Renal cortical epithelial cell (primary cell): Measurements from ENCODE around the gene FOXD4. TPM values are rescaled to one million over a fixed set of nuclear protein-coding genes. Genes with fewer than 3 reads are reported as not detected.
"Not testable (repeated sequence)": the region's sequence is repeated elsewhere in the genome, so short reads cannot be mapped to it uniquely, and the experiment has no call there.

Source experiments
- DNase-seq: peaks from one replicate; pipeline ENCODE4 v3.0.0-alpha.2; 2011; ENCODE audit warnings: low read depth
- total RNA-seq: library from RNA; depleted of rRNA; stranded (reverse); fragments of >200 nt; gene quantifications from 2 replicates; pipeline ENCODE4 v1.2.3, GENCODE V29; 2014

The FOXD4 gene
- 0.20 TPM in 1 of 2 replicates, not detected in the other for total RNA-seq

- not testable (repeated sequence) for DNase-seq
These were observed at the start of gene FOXD4 for GRCh38 chr9:117995-118467. FOXD4 (minus strand) TSS chr9:118417; CDS start chr9:118119, 298 bp downstream.

GRCh38 chr9:159871-160270 lies 41.7 kb upstream of the FOXD4 start:
- DNase-seq = peak; percentile 7

- not testable (repeated sequence) for DNase-seq
These were observed 33.0 kb upstream of the FOXD4 start for GRCh38 chr9:151173-151572.

- not testable (repeated sequence) for DNase-seq
These were observed 21.7 kb upstream of the FOXD4 start for GRCh38 chr9:139880-140279.

- not testable (repeated sequence) for DNase-seq
These were observed 848 bp downstream of the FOXD4 start for GRCh38 chr9:117144-117994.

GRCh38 chr9:116239-117077 lies 1.8 kb downstream of the FOXD4 start:
- not testable (repeated sequence) for DNase-seq

GRCh38 chr9:115118-115451 lies 3.1 kb downstream of the FOXD4 start:
- DNase-seq = not testable (repeated sequence)

GRCh38 chr9:114267-115117 lies 3.7 kb downstream of the FOXD4 start:
- DNase-seq = peak; percentile 2

GRCh38 chr9:113468-114266 lies 4.5 kb downstream of the FOXD4 start:
- DNase-seq = not testable (repeated sequence)

- DNase-seq = not testable (repeated sequence)
These were observed 5.4 kb downstream of the FOXD4 start for GRCh38 chr9:112589-113467.

- not testable (repeated sequence) for DNase-seq
These were observed 7.5 kb downstream of the FOXD4 start for GRCh38 chr9:110672-111071.

GRCh38 chr9:109540-109939 lies 8.7 kb downstream of the FOXD4 start:
- peak; percentile 6 for DNase-seq

- not testable (repeated sequence) for DNase-seq
These were observed 9.3 kb downstream of the FOXD4 start for GRCh38 chr9:108742-109495.

GRCh38 chr9:105991-106390 lies 12.2 kb downstream of the FOXD4 start:
- DNase-seq = not testable (repeated sequence)

- not testable (repeated sequence) for DNase-seq
These were observed 17.8 kb downstream of the FOXD4 start for GRCh38 chr9:100430-100829.

- not testable (repeated sequence) for DNase-seq
These were observed 18.4 kb downstream of the FOXD4 start for GRCh38 chr9:99867-100266.

- DNase-seq = not testable (repeated sequence)
These were observed 19.4 kb downstream of the FOXD4 start for GRCh38 chr9:98775-99174.

- DNase-seq = not testable (repeated sequence)
These were observed 23.2 kb downstream of the FOXD4 start for GRCh38 chr9:94992-95391.

GRCh38 chr9:94323-94722 lies 23.9 kb downstream of the FOXD4 start:
- DNase-seq = not testable (repeated sequence)
